ENCODE measurements around the gene ELAVL1.
"Not testable (repeated sequence)": the region's sequence is repeated elsewhere in the genome, so short reads cannot be mapped to it uniquely, and the experiment has no call there.

ELAVL1 gene

DNA sequence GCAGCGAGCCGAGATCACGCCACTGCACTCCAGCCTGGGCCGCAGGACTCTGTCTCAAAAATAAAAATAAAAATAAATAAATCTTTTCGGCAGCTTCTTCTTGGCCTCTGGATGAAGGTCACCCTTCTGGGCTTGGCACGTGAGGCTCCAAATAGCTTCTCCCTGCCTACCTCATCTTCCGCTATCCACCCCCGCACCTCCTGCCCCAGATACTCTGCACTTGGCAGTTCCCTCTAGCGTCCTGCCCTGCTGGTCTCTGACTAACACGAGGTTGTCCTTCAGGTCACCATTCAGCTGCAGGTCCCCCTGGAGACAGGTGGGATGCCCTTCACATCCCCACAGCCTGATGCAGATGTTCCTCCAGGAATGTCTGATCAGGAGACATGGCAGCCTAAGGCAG is 38.6 kb upstream of the ELAVL1 start:
- no peak overlapping the region for H3K4me3 ChIP-seq (ENCODE audit: low read length)
- DNase-seq (ENCODE audit: low read depth): no peak
- TF ChIP-seq CTCF (conservative IDR thresholded peaks at IDR 0.05; ENCODE audit: low read length): no peak

GRCh38 chr19:8042900-8043299 is 37.5 kb upstream of the ELAVL1 start:
- no peak overlapping the region for H3K4me3 ChIP-seq (ENCODE audit: low read length)
- TF ChIP-seq CTCF (conservative IDR thresholded peaks at IDR 0.05; ENCODE audit: low read length): no peak
- DNase-seq (ENCODE audit: low read depth): no peak

GRCh38 chr19:8041531-8041931 is 36.1 kb upstream of the ELAVL1 start:
- no peak overlapping the region for H3K4me3 ChIP-seq (ENCODE audit: low read length)
- TF ChIP-seq CTCF (conservative IDR thresholded peaks at IDR 0.05; ENCODE audit: low read length): no peak
- no peak for DNase-seq (ENCODE audit: low read depth)

GRCh38 chr19:8039231-8039630 is 33.8 kb upstream of the ELAVL1 start:
- DNase-seq (ENCODE audit: low read depth): no peak
- no peak for TF ChIP-seq CTCF (conservative IDR thresholded peaks at IDR 0.05; ENCODE audit: low read length)
- no peak overlapping the region for H3K4me3 ChIP-seq (ENCODE audit: low read length)

GRCh38 chr19:8038815-8039214 is 33.4 kb upstream of the ELAVL1 start:
- no peak for DNase-seq (ENCODE audit: low read depth)
- H3K4me3 ChIP-seq (ENCODE audit: low read length): no peak overlapping the region
- TF ChIP-seq CTCF (conservative IDR thresholded peaks at IDR 0.05; ENCODE audit: low read length): no peak

GRCh38 chr19:8036434-8037099 is 31.1 kb upstream of the ELAVL1 start:
- no peak for DNase-seq (ENCODE audit: low read depth)
- TF ChIP-seq CTCF (conservative IDR thresholded peaks at IDR 0.05; ENCODE audit: low read length): no peak
- H3K4me3 ChIP-seq (ENCODE audit: low read length): no peak overlapping the region

DNA sequence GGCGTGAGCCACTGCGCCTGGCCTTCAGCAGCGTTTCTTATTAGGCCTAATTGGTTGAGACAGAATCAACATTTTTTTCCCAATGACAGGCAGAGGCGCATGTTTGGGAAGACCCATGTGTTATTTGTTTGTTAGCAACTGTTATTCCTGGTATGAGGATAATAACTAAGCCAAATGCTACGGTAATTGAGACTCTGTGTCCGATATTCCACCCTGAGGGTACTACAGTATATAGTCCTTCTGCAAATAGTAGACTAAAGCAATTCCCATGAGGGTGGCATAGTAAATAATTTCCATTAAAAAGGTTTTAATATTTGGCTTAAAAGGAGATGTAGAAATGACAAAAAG is 28.7 kb upstream of the ELAVL1 start:
- no peak for DNase-seq (ENCODE audit: low read depth)
- no peak overlapping the region for H3K4me3 ChIP-seq (ENCODE audit: low read length)
- TF ChIP-seq CTCF (conservative IDR thresholded peaks at IDR 0.05; ENCODE audit: low read length): no peak

DNA sequence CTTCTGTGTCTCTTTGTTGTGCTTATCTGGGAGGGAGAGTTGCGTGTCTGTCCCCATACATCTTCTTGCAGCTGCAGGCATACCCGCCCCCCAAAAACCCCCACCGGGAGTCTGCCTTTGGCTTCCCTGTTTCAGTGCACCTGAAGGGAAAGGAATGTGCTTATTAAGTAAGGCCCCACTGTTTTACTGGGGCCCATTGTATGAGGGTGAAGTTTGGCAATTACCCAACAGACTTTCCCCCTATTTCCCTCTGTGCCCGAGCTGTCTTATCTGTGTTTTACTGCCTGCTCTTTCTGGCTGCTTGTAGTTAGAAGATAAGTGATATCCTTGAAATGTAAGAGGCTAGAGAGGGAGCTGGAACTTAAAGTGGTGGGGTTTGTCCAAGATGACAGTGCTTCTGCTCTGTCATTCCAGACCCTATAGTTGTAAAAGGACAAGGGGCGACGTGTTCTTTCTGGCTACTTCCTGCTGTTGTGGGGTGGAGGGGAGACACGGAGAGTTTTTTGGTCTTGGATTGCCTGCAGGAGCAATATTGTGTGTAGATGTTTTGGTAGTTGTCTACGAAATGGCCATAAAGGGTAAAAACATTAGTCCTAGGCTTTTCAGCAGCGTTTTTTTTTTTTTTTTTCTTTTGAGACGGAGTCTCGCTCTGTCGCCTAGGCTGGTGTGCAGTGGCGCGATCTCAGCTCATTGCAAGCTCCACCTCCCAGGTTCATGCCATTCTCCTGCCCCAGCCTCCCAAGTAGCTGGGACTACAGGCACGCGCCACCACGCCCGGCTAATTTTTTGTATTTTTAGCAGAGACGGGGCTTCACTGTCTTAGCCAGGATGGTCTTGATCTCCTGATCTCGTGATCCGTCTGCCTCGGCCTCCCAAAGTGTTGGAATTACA is 28.1 kb upstream of the ELAVL1 start:
- DNase-seq (ENCODE audit: low read depth): not testable (repeated sequence)

More for the DNA sequence above, 28.1 kb upstream of the ELAVL1 start:
- not testable (repeated sequence) for H3K4me3 ChIP-seq (ENCODE audit: low read length)

Measured in AG10803 (cell line).